HK-2 (cell line): Measurements from ENCODE around the gene HLA-B.

Source experiments
- DNase-seq: peaks from one replicate; pipeline ENCODE4 v3.0.0-alpha.2; 2018; ENCODE audit not compliant: unreplicated experiment

Gene HLA-B

GRCh38 chr6:31305703-31306219, 51.2 kb downstream of the HLA-B start:
- DNase-seq = no peak

DNA sequence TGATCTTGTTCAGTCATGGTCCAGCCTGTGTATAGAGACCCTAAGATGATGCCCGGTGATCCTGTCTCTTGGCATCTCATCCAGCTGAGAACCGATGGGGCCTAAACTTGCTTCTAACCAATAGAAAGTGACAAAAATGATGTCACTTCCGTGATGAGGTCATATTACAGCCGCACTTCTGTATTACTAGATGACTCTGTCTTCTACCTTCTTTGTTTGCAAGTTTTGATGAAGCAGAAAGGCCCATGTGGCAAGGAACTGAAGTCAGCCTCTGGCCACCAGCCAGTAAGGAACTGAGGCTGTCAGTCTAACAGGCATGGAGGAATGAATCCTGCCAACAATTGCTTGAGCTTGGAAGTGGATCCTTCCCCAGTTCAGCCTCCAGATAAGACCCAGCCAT, 52.3 kb downstream of the HLA-B start:
- DNase-seq = no peak
